ENCODE results near the gene PBX1. TPM values are rescaled to one million over a fixed set of nuclear protein-coding genes. Genes with fewer than 3 reads are reported as not detected.

PBX1 gene
- total RNA-seq, 1 experiment from 2014 or later: 18.5 TPM

DNA sequence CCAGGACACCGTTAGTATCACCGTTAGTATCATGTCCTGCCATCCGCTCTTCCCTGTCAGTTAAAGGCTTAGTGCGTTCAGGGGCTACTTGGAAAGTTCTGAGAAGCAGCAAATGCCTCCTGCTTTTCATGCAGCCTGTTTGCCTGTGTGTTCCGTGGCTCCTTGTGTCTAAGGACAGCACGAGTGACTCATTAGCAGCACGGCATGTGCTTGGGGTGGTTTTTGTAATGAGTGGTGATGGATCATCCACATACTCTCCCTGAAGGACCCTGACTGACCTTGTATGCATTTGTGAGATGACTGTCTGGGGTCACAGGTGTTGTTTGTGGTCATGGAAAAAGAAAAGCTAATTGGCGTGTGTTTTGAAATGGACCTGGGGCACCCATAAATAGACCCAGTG, 221.9 kb downstream of the PBX1 start:
- H3K4me3 ChIP-seq: no peak overlapping the region

DNA sequence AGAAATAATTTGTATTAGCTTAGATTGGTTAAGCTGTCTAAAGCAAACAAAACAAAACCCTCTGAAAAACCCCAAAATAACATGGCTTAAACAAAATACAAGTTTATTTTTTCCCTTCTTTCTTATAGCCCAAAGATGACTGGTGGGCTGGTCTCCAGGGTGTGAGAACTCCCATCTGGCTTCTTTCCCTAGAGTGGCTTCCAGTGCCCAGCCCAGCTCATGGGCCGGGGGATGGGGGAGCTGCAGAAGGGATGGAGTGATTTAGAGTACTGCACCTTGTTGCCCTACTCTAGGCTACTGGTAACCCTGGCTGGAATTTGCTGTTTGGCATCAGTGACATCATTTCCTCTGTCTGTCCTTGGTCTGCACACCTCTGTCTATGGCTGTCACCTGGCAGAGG, 223.0 kb downstream of the PBX1 start:
- Histone ChIP-seq H3K9me3 (replicated peaks) (no peaks in the 10 kb centered on the region), H3K27me3 (replicated peaks) (no peaks in the 10 kb centered on the region), H3K4me3 (no peak overlapping the region), H3K27ac (no peak overlapping the region), H3K36me3 (no peaks in the 10 kb centered on the region), H3K4me1 (replicated peaks) (peaks cover 18% of the 10 kb centered on the region)
- no peak for DNase-seq (ENCODE audit: low read depth in 1 of 2, low spot score in 2 of 2)

More for the DNA sequence above, 221.9 kb downstream of the PBX1 start:
- H3K4me1 ChIP-seq (replicated peaks): peaks cover 18% of the 10 kb centered on the region
- H3K27me3 ChIP-seq (replicated peaks): no peaks in the 10 kb centered on the region
- no peak overlapping the region for H3K27ac ChIP-seq
- no peaks in the 10 kb centered on the region for H3K9me3 ChIP-seq (replicated peaks)
- DNase-seq (ENCODE audit: low read depth in 1 of 2, low spot score in 2 of 2): peak; percentile 45 to 56
- no peaks in the 10 kb centered on the region for H3K36me3 ChIP-seq

DNA sequence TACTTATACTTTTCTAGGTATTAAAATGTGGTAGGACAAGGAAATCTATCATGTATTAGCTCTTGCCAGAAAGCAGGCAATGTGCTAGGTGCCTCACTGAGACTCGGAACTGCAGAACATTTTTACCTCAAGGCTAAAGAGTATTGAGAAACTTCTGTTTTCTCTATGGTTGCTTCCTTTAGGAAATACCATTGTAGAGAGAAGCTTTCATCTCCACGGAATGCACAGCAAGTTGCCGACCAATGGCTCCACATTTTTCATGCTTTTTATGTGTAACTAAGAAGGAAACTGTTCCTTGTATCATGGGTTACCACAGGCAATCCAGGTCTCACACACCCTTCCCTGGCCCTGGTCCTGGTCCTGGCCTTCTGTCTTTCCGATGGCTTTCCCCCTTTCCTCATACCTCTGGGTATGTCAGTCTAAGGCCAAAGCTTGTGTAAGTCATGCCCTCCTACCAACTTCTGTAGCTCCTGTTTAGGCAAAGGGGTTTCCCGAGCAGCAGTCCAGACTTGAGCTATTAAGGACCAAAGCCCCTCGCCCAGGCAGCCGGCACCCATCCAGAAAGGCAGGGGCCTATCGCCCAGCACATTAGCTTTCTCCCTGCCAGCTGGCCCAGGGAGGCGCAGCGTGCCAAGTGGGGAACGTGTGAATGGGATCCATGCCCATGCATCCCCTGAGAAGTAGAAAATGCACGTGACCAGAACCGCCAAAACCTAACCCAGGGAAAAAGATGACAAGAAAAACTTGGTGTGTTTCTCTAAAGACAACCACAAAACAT, 225.0 kb downstream of the PBX1 start:
- no peaks in the 10 kb centered on the region for H3K36me3 ChIP-seq
- H3K27me3 ChIP-seq (replicated peaks): no peaks in the 10 kb centered on the region
- H3K4me1 ChIP-seq (replicated peaks): peaks cover 21% of the 10 kb centered on the region
- H3K9me3 ChIP-seq (replicated peaks): no peaks in the 10 kb centered on the region
- no peak overlapping the region for H3K27ac ChIP-seq
- DNase-seq (ENCODE audit: low read depth in 1 of 2, low spot score in 2 of 2): no peak
- no peak overlapping the region for H3K4me3 ChIP-seq

DNA sequence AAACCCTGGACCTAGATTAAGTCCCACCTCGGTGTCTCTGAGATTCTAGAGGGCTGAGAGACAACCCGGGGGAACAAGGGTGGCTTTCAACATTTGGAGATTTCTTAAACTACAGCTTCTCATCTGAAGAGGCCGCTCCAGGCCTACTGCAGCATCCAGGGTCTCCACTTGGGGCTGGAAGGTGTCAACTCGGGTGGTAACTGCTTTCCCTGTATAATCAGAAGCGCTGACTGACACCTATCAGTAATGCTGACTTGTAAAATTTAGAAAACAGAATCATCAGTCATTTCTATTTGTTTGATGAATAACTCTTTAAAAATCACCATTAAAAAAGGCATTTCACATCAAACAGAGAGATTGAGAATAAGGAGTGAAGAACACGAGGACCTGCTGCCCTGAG, 226.0 kb downstream of the PBX1 start:
- H3K4me3 ChIP-seq: no peak overlapping the region
- H3K36me3 ChIP-seq: no peaks in the 10 kb centered on the region
- no peaks in the 10 kb centered on the region for H3K9me3 ChIP-seq (replicated peaks)
- H3K4me1 ChIP-seq (replicated peaks): peaks cover 21% of the 10 kb centered on the region
- DNase-seq (ENCODE audit: low read depth in 1 of 2, low spot score in 2 of 2): no peak
- no peaks in the 10 kb centered on the region for H3K27me3 ChIP-seq (replicated peaks)
- no peak overlapping the region for H3K27ac ChIP-seq

DNA sequence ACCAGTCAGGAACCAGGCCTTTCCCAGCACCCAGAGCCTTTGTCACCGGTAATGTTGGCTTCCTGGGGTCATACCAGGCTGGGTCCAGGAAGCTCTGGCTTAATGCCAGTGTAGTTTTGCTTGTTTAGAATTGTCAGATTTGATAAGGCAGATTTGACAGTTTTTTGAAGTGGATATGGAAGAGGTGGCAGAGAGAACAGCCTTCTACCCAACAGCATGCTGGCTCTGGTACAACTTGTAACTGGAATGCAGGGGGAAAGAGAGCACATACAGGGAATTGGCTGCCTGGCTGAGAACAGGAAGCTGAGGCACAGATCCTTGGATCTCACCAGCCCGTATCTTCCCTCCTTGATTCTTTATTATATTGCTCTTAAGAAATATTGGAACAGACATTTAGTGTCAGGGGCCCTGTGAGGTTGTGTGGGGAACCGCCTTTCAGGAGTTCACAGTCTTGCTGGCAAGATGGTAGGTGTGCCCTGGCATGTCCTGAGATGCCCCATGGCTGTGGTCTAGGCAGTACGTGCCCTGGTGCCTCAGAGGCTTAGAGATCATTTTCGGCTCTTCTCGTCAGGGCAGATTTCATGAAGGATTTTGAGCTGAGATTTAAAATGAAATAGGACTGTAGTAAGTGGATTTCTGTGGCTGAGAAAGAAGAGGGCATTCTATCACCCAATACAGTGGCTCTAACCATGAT, 227.0 kb downstream of the PBX1 start:
- DNase-seq (ENCODE audit: low read depth in 1 of 2, low spot score in 2 of 2): no peak
- no peaks in the 10 kb centered on the region for H3K36me3 ChIP-seq
- no peak overlapping the region for H3K4me3 ChIP-seq
- H3K9me3 ChIP-seq (replicated peaks): no peaks in the 10 kb centered on the region
- H3K27ac ChIP-seq: no peak overlapping the region
- no peaks in the 10 kb centered on the region for H3K27me3 ChIP-seq (replicated peaks)
- H3K4me1 ChIP-seq (replicated peaks): peaks cover 19% of the 10 kb centered on the region

DNA sequence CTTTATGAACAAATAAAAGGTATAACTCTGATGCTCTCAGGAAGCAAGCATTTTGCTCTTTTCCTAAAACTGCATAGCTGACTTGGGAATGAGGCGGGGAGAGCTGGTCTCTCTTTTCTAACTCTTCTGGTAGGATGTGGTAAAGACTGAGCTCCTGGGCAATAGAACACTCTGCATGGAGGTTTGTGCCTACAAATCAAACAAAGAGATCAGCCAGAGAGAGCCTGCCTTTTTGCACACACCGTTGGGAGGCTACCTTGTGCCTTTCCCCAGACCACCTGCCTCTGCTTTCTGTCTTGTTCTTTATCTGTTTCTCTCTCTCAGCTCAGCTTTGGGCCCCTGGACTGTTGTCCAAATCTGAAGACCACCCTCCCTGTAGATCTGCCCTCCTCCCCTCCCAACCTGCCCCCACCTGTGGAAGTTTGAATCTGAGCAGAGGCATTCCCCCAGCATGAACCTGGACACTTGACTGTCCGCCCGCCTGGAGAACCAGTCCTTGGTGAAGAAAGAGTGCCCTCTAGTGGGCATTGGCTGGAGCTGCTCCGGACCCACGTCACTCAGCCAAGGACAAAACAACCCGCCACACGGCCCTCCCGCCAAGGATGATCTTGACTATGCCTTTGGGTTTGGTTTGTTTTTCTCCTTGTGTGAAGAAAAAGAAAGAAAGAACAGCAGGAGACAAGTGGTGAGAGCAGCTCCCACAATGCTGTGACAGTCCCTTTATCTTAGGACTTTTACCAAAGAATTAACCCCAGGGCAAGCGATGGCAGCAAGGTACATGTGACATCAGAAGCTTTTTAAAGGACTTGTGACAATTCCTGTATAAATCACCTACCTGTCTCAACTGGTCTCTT, 228.2 kb downstream of the PBX1 start:
- Histone ChIP-seq H3K4me1 (replicated peaks) (peaks cover 15% of the 10 kb centered on the region), H3K27me3 (replicated peaks) (no peaks in the 10 kb centered on the region), H3K27ac (no peak overlapping the region), H3K4me3 (no peak overlapping the region), H3K9me3 (replicated peaks) (no peaks in the 10 kb centered on the region), H3K36me3 (no peaks in the 10 kb centered on the region)
- peak; percentile 68 to 75 for DNase-seq (ENCODE audit: low read depth in 1 of 2, low spot score in 2 of 2)

DNA sequence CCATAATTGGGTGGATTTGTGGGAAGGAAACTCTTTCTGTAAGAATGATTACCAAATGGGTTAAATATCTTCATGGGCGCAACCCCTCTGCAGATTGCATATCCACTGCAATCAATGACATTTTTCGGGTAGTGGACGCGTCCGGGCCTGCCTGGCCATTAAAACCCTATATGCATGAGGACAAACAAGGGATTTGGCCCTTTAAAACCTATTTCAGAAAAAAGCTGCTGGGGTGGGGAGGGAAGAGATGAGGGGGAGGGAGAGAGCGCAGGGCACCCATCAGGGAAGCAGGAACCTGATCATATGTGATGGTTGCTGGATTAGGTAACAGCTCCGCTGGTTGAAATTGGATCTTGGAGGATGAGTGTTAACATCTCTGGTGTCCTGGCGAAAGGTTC, 228.8 kb downstream of the PBX1 start:
- no peaks in the 10 kb centered on the region for H3K36me3 ChIP-seq
- no peaks in the 10 kb centered on the region for H3K27me3 ChIP-seq (replicated peaks)
- no peaks in the 10 kb centered on the region for H3K9me3 ChIP-seq (replicated peaks)
- H3K27ac ChIP-seq: no peak overlapping the region
- no peak overlapping the region for H3K4me3 ChIP-seq
- DNase-seq (ENCODE audit: low read depth in 1 of 2, low spot score in 2 of 2): no peak
- peaks cover 15% of the 10 kb centered on the region for H3K4me1 ChIP-seq (replicated peaks)

DNA sequence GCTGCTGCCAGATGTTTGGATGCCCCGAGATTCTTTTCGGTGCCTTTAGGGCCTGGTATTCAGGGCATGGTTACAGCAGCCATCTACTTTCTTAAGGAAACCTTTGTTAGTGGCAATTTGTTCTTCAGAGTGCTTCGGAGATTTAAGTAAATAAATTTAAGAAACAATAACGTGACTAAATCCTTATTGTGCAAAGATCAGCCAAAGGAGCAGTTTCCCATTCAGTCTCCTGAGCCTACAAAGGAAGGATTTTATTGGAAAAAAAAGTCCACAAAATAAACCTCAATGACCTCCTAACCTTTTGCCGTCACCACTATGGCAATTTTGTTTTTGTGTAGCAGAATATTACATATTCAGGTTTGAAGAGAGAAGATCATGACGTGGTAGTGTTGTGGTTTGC, 231.1 kb downstream of the PBX1 start:
- DNase-seq (ENCODE audit: low read depth in 1 of 2, low spot score in 2 of 2): peak in 1 of 2 experiments; percentile 32
- no peaks in the 10 kb centered on the region for H3K9me3 ChIP-seq (replicated peaks)
- no peak overlapping the region for H3K27ac ChIP-seq

DNA sequence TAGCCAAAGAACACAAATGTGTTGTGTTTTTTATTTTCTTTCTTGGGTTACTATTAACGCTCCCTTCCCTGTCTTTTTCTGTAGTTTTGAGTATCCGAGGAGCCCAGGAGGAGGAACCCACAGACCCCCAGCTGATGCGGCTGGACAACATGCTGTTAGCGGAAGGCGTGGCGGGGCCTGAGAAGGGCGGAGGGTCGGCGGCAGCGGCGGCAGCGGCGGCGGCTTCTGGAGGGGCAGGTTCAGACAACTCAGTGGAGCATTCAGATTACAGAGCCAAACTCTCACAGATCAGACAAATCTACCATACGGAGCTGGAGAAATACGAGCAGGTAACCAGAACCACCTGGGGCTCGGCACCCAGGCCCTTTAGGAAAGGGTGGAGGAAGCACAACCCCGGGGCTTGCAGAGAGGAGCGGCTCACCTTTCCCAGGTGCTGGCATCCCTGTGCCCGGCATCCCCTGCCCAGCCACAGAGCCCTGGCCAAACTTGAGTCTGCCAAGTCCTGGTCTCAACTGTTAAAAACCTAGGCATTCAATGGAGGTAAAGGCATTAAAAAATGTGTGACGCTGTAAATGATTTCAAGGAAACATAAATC, 233.5 kb downstream of the PBX1 start:
- Histone ChIP-seq H3K27ac (no peak overlapping the region), H3K9me3 (replicated peaks) (no peaks in the 10 kb centered on the region), H3K4me3 (no peak overlapping the region), H3K27me3 (replicated peaks) (no peaks in the 10 kb centered on the region), H3K4me1 (replicated peaks) (peaks cover 17% of the 10 kb centered on the region), H3K36me3 (no peaks in the 10 kb centered on the region)
- DNase-seq (ENCODE audit: low read depth in 1 of 2, low spot score in 2 of 2): no peak

More for the DNA sequence above, 231.1 kb downstream of the PBX1 start:
- no peak overlapping the region for H3K4me3 ChIP-seq
- H3K4me1 ChIP-seq (replicated peaks): peaks cover 18% of the 10 kb centered on the region
- H3K36me3 ChIP-seq: no peaks in the 10 kb centered on the region
- no peaks in the 10 kb centered on the region for H3K27me3 ChIP-seq (replicated peaks)

DNA sequence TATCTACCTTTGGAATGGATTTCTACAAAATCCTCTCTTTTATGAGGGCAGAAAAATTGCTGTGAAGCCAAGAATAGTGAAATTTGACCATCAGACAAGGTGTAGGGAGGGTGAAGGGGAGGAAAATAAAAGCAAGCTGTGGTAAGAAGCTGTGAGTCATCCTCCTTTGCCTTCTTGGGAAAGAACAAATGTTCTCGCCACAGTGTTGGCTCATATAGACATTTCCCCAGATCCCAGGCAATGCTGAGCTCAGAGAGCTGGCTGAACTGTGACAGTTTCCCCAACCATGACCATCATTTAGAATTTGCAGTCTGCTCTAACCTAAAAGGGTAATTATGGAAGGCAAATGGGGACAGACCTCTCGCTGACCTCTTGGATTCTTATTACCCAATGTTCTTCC, 235.4 kb downstream of the PBX1 start:
- DNase-seq (ENCODE audit: low read depth in 1 of 2, low spot score in 2 of 2): peak; percentile 43 to 49
- peaks cover 15% of the 10 kb centered on the region for H3K4me1 ChIP-seq (replicated peaks)
- H3K9me3 ChIP-seq (replicated peaks): no peaks in the 10 kb centered on the region
- no peak overlapping the region for H3K27ac ChIP-seq
- H3K4me3 ChIP-seq: no peak overlapping the region
- H3K27me3 ChIP-seq (replicated peaks): no peaks in the 10 kb centered on the region; the same call in 1 of the 2 replicates
- H3K36me3 ChIP-seq: no peaks in the 10 kb centered on the region

DNA sequence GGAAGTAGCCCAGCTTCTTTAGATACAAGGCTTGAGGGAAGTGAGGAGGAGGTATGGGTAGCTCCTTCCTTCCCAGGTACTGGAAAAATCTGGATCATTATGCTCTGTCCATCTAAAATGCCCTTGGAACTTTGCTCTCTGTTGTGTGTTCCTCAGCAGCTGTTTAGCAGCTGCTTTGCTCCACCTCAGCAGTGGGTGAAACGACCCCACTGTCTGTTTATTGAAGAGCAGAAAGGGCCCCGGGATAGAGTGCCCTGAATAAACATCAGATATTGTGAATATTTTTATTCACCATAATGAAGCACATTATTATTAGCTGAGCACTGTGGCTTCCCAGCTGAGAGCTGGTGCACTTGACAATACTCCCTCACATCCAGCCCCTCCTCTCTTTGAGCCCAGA, 237.9 kb downstream of the PBX1 start:
- no peak for DNase-seq (ENCODE audit: low read depth in 1 of 2, low spot score in 2 of 2)

DNA sequence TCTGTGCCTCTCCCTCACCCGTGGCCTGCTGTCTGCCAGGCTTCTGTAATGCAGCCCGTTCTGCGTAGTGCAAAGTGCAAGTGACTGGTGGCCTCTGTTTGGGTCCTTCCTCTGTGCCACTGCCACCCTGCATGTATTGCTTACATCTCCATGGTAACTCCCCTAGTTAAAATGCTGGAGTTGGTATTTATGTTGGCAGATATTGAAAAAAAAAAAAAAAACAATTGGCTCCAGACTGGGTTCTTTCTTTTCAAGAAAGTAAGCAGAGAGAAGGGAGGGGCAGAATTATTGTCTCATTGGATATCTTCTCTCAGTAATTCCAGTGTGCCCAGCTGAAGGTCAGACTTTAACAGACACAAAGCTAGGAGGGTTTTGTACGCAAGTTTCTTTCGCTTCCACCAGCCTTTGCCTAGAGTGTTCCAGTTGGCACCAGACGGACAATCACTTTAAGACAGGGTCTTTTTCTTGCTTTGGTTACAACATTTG, 242.3 kb downstream of the PBX1 start:
- DNase-seq (ENCODE audit: low read depth in 1 of 2, low spot score in 2 of 2): no peak
- Histone ChIP-seq H3K9me3 (replicated peaks) (no peaks in the 10 kb centered on the region), H3K27me3 (replicated peaks) (no peaks in the 10 kb centered on the region; the same call in 1 of the 2 replicates), H3K27ac (no peak overlapping the region), H3K36me3 (no peaks in the 10 kb centered on the region; the same call in 1 of the 2 replicates), H3K4me1 (replicated peaks) (peaks cover 35% of the 10 kb centered on the region), H3K4me3 (no peak overlapping the region)

More for the DNA sequence above, 237.9 kb downstream of the PBX1 start:
- Histone ChIP-seq H3K4me3 (no peak overlapping the region), H3K36me3 (no peaks in the 10 kb centered on the region), H3K27ac (no peak overlapping the region), H3K9me3 (replicated peaks) (no peaks in the 10 kb centered on the region), H3K27me3 (replicated peaks) (no peaks in the 10 kb centered on the region; the same call in 1 of the 2 replicates), H3K4me1 (replicated peaks) (peaks cover 8% of the 10 kb centered on the region)

DNA sequence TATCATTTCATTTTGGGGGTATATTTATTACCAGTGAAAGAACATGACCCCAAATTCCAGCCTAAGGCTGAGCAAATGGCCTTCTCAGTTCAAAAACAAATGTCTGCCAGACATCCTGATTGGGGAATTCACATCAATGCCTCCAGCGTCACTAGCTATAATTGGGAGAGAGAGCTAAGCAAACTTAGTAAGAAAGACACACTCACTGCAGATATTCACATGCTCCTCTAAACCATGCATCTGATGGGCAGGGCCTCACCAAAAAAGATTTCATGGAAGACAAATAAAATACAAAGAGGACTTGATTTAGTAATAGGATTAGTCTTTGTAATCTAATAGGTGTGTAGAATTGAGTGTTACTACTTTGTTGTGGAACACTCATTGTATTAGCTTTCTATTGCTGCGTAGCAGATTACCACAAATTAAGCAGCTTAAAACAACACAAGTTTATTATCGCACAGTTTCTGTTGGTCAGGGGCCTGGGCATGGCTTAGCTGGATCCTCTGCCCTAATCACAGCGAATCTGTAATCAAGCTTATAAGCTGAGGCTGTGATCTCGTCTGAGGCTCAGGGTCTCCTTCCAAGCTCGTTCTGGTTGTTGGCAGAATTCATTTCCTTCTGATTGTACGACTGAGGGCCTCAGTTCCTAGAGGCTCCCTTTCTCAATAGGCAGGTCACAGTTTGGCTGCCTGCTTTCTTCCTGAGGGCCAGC, 243.0 kb downstream of the PBX1 start:
- Histone ChIP-seq H3K4me3 (no peak overlapping the region), H3K27ac (no peak overlapping the region), H3K4me1 (replicated peaks) (peaks cover 35% of the 10 kb centered on the region), H3K27me3 (replicated peaks) (no peaks in the 10 kb centered on the region; the same call in 1 of the 2 replicates), H3K36me3 (no peaks in the 10 kb centered on the region; the same call in 1 of the 2 replicates), H3K9me3 (replicated peaks) (no peaks in the 10 kb centered on the region)
- DNase-seq (ENCODE audit: low read depth in 1 of 2, low spot score in 2 of 2): no peak

Measured in SJSA1 (cell line).